Activated effector memory CD4-positive, alpha-beta T cell treated with Interleukin-2 at 50 U/mL for 16 hours (primary cell): ENCODE data around the gene UPK3A.
A peak's percentile ranks its signal among the peaks of the same experiment; 100 is the strongest.

Source experiments
- DNase-seq: peaks from one replicate; pipeline ENCODE4 v3.0.0-alpha.2; 2020

Gene UPK3A

GRCh38 chr22:45332001-45332400 is 47.3 kb downstream of the UPK3A start:
- no peak for DNase-seq

- no peak for DNase-seq
Measured at GRCh38 chr22:45334068-45334467, 49.3 kb downstream of the UPK3A start.

DNA sequence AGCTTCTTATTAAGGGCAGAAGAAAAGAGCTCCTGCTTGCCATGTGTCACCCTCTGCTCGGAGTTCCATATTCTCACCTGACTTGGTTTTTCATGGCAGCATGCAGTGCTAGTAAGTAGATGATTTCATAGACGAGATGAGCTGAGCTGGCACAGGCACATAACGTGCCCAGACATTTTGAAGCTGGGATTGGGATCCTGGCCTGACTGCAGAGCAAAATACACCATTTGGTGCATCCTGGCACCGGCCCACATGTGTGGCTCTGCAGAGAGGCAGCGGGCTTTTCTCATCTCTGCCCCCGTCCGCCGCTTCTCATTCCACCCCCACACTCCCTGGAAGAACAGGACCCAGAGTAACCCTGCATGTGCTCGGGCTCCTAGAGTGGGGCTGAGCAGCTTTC is 49.8 kb downstream of the UPK3A start:
- DNase-seq = no peak

- DNase-seq = no peak
Measured at GRCh38 chr22:45335021-45335818, 50.5 kb downstream of the UPK3A start.

DNA sequence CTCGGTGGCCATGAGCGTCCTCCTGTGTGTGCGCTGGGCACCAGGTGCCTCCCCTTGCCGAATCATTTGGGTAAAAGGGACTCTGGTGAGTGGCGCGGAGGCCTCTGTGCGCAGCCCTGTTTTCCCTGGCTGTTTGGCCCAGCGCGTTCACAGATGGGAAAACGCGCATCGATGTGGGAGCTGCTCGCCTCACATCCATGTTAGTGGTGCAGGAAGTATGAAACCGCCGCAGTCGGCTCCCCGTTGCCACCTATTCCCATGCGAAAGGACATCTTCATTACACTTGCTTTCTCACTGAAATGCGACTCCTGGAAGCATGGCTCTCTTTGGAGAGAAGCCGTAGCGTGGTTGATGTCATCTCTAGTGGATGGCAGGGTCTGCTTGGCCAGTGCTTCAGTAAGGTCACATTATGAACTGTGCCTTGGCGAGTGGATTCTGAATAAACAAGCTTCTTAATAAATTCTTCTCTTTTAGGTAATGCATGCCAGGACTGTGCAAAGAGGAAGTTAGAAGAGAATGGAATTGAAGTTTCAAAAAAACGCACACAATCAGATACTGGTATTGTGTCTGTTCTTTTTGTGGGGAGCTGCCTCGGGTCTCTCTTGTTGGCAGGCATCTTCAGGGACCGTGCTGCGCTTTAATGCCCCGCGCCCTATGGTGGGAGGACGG is 51.2 kb downstream of the UPK3A start:
- no peak for DNase-seq

DNA sequence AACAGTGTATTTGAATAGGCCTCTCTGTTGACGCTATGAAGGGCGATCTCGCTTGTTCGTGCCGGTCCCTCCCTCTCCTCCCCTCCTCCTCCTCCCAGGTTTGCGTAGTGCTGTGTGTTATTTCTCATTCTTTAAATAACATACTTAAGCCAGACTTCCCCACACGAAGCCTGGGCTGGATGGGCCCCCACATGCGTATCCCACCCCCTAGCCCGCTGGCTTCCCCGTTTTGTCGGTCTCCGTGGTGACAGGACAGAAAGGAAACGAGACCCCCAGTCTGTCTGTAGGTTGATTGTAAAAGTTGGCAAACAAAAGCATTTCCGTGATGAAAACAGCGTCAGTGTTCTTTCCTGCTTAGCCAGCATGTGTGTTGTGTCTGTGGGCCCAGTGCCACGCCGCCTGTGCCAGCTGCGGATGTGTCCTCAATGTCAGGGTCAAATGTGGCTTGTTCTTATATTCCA is 52.3 kb downstream of the UPK3A start:
- DNase-seq = no peak

DNA sequence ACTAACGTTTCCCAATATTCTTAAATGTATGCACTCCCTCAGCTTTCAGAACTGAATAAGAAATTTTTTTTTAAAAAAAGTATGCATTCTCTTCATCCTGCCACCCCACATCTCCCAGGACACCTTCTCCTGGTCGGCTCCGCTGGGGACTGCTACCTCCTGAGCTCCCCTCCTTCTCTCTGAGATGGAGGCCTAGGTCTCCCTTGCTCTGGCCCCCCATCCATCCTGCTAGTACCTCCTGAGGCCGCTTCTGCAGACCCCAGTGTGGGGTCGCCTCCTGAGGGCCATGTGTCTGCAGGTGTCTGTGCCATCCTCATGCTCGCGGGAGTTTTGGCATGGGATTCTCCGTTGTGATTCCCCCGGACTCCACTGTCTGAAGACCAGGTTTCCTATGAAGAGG is 52.8 kb downstream of the UPK3A start:
- no peak for DNase-seq

DNA sequence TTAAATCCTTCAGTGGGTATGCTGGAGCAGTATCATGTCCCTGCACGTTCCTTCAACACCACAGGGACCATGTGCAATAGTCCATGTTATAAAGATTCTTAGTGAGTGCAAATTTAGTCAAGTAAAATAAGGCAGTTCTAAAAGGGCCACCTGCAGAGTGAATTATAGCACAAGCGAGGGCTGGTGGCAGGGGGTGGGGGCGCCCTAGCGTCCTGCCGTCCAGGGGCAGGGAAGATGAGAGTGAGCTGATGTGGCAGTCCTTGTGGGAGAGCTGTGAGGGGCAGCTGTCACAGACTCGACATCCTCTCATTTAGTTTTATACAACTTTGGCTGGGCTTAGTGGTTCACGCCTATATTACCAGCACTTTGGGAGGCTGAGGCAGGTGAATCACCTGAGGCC is 54.0 kb downstream of the UPK3A start:
- DNase-seq = no peak

DNA sequence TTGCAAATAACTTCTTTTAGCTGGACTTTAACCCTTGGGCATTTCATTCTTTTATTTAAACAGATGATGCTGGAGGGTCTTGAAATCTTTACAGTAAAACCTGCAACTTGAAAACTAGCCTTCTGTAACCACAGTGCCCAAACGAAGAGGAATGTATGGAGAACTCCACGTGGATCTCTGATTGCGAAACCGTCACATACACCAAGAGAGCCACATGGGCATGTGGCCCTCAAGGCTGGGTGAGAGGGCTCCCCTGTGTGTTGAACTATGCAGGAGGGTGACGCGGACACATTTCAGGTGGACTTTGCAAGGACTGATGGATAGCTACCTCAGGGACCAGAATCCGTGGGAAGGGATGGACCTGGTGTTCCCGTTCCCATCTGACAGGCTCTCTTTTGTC is 55.6 kb downstream of the UPK3A start:
- no peak for DNase-seq

- peak; percentile 20 for DNase-seq
Measured at GRCh38 chr22:45341498-45341897, 56.7 kb downstream of the UPK3A start.

GRCh38 chr22:45343143-45343542 is 58.4 kb downstream of the UPK3A start:
- DNase-seq = no peak

- no peak for DNase-seq
Measured at GRCh38 chr22:45344334-45344733, 59.6 kb downstream of the UPK3A start.
